Activated CD8-positive, alpha-beta memory T cell treated with anti-CD3 and anti-CD28 coated beads, Interleukin-2, amount 10 ng/mL, durations not matched to agents 7 days and 5 days (primary cell): ENCODE results near the gene HBA1. TPM values are rescaled to one million over a fixed set of nuclear protein-coding genes. Genes with fewer than 3 reads are reported as not detected.
"Not testable (repeated sequence)": the region's sequence is repeated elsewhere in the genome, so short reads cannot be mapped to it uniquely, and the experiment has no call there.

Source experiments
- ATAC-seq: fragments of 150-1000 bp; cut with Tn5 transposase; one replicate; pipeline ENCODE4 v1.10.0; 2021; ENCODE audit warnings: moderate library complexity
- CTCF ChIA-PET: fragments of 350-600 bp; sonication (Branson Sonifier 250); formaldehyde crosslinking; loops from one replicate; lab custom pipeline; 2021; ENCODE audit warnings: antibody characterized with exemption; lab: Charles Lee
- DNase-seq: peaks from one replicate; pipeline ENCODE4 v3.0.0-alpha.2; 2020
- H3K27ac Mint-ChIP-seq: one replicate; pipeline ENCODE4 v1.8.0; 2021; ENCODE audit warnings: mild to moderate bottlenecking, mixed read lengths
- H3K27me3 Mint-ChIP-seq: one replicate; pipeline ENCODE4 v1.8.0; 2021; ENCODE audit warnings: mixed read lengths
- H3K36me3 Mint-ChIP-seq: one replicate; pipeline ENCODE4 v1.8.0; 2021; ENCODE audit warnings: mild to moderate bottlenecking, mixed read lengths
- H3K4me1 Mint-ChIP-seq: one replicate; pipeline ENCODE4 v1.8.0; 2021; ENCODE audit warnings: mixed read lengths
- H3K4me3 Mint-ChIP-seq: one replicate; pipeline ENCODE4 v1.8.0; 2021; ENCODE audit warnings: mild to moderate bottlenecking, moderate library complexity, mixed read lengths
- H3K9me3 Mint-ChIP-seq: one replicate; pipeline ENCODE4 v1.8.0; 2022; ENCODE audit warnings: low read depth, mixed read lengths
- total RNA-seq, 2 experiments: library from RNA; stranded (reverse); gene quantifications; one replicate each; pipeline ENCODE4 v1.2.3, GENCODE V29; 2021

The HBA1 gene
- total RNA-seq, 2 experiments from 2014 or later: not detected

DNA sequence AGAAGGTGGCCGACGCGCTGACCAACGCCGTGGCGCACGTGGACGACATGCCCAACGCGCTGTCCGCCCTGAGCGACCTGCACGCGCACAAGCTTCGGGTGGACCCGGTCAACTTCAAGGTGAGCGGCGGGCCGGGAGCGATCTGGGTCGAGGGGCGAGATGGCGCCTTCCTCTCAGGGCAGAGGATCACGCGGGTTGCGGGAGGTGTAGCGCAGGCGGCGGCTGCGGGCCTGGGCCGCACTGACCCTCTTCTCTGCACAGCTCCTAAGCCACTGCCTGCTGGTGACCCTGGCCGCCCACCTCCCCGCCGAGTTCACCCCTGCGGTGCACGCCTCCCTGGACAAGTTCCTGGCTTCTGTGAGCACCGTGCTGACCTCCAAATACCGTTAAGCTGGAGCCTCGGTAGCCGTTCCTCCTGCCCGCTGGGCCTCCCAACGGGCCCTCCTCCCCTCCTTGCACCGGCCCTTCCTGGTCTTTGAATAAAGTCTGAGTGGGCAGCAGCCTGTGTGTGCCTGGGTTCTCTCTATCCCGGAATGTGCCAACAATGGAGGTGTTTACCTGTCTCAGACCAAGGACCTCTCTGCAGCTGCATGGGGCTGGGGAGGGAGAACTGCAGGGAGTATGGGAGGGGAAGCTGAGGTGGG is 3.1 kb upstream of the HBA1 start:
- H3K36me3 Mint-ChIP-seq, H3K27ac Mint-ChIP-seq, CTCF ChIA-PET, H3K9me3 Mint-ChIP-seq, DNase-seq, H3K4me3 Mint-ChIP-seq, H3K4me1 Mint-ChIP-seq, ATAC-seq: not testable (repeated sequence)
- peaks cover 71% of the 10 kb centered on the region for H3K27me3 Mint-ChIP-seq

DNA sequence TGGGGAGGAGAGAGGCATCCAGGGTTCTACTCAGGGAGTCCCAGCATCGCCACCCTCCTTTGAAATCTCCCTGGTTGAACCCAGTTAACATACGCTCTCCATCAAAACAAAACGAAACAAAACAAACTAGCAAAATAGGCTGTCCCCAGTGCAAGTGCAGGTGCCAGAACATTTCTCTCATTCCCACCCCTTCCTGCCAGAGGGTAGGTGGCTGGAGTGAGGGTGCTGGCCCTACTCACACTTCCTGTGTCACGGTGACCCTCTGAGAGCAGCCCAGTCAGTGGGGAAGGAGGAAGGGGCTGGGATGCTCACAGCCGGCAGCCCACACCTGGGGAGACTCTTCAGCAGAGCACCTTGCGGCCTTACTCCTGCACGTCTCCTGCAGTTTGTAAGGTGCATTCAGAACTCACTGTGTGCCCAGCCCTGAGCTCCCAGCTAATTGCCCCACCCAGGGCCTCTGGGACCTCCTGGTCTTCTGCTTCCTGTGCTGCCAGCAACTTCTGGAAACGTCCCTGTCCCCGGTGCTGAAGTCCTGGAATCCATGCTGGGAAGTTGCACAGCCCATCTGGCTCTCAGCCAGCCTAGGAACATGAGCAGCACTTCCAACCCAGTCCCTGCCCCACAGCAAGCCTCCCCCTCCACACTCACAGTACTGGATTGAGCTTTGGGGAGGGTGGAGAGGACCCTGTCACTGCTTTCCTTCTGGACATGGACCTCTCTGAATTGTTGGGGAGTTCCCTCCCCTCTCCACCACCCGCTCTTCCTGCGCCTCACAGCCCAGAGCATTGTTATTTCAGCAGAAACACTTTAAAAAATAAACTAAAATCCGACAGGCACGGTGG is 2.3 kb upstream of the HBA1 start:
- peaks cover 68% of the 10 kb centered on the region for H3K27me3 Mint-ChIP-seq
- CTCF ChIA-PET: interaction anchor here (1.5 to 1.6 kb wide), 2 partner anchors 56 to 67 kb away, joined by 3 to 7 read pairs; no protein-coding TSS in a partner anchor
- H3K4me1 Mint-ChIP-seq, ATAC-seq, H3K9me3 Mint-ChIP-seq, H3K4me3 Mint-ChIP-seq, H3K27ac Mint-ChIP-seq, H3K36me3 Mint-ChIP-seq, DNase-seq: not testable (repeated sequence)

DNA sequence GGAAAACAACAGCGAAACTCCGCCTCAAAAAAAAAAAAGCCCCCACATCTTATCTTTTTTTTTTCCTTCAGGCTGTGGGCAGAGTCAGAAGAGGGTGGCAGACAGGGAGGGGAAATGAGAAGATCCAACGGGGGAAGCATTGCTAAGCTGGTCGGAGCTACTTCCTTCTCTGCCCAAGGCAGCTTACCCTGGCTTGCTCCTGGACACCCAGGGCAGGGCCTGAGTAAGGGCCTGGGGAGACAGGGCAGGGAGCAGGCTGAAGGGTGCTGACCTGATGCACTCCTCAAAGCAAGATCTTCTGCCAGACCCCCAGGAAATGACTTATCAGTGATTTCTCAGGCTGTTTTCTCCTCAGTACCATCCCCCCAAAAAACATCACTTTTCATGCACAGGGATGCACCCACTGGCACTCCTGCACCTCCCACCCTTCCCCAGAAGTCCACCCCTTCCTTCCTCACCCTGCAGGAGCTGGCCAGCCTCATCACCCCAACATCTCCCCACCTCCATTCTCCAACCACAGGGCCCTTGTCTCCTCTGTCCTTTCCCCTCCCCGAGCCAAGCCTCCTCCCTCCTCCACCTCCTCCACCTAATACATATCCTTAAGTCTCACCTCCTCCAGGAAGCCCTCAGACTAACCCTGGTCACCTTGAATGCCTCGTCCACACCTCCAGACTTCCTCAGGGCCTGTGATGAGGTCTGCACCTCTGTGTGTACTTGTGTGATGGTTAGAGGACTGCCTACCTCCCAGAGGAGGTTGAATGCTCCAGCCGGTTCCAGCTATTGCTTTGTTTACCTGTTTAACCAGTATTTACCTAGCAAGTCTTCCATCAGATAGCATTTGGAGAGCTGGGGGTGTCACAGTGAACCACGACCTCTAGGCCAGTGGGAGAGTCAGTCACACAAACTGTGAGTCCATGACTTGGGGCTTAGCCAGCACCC is 1.2 kb upstream of the HBA1 start:
- peaks cover 67% of the 10 kb centered on the region for H3K27me3 Mint-ChIP-seq
- H3K4me1 Mint-ChIP-seq: peaks cover 10% of the 10 kb centered on the region
- DNase-seq (no peak), ATAC-seq (no peak)
- CTCF ChIA-PET: interaction anchor here (1.5 to 1.6 kb wide), 2 partner anchors 57 to 68 kb away, joined by 3 to 7 read pairs; no protein-coding TSS in a partner anchor
- no peak overlapping the region for H3K4me3 Mint-ChIP-seq
- H3K27ac Mint-ChIP-seq: no peak overlapping the region
- H3K36me3 Mint-ChIP-seq: no peaks in the 10 kb centered on the region
- no peaks in the 10 kb centered on the region for H3K9me3 Mint-ChIP-seq

DNA sequence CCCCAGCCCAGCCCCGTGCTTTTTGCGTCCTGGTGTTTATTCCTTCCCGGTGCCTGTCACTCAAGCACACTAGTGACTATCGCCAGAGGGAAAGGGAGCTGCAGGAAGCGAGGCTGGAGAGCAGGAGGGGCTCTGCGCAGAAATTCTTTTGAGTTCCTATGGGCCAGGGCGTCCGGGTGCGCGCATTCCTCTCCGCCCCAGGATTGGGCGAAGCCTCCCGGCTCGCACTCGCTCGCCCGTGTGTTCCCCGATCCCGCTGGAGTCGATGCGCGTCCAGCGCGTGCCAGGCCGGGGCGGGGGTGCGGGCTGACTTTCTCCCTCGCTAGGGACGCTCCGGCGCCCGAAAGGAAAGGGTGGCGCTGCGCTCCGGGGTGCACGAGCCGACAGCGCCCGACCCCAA is 474 bp upstream of the HBA1 start:
- DNase-seq, H3K27ac Mint-ChIP-seq, CTCF ChIA-PET, H3K4me3 Mint-ChIP-seq, H3K4me1 Mint-ChIP-seq, H3K9me3 Mint-ChIP-seq, H3K36me3 Mint-ChIP-seq, ATAC-seq: not testable (repeated sequence)
- H3K27me3 Mint-ChIP-seq: peaks cover 64% of the 10 kb centered on the region

DNA sequence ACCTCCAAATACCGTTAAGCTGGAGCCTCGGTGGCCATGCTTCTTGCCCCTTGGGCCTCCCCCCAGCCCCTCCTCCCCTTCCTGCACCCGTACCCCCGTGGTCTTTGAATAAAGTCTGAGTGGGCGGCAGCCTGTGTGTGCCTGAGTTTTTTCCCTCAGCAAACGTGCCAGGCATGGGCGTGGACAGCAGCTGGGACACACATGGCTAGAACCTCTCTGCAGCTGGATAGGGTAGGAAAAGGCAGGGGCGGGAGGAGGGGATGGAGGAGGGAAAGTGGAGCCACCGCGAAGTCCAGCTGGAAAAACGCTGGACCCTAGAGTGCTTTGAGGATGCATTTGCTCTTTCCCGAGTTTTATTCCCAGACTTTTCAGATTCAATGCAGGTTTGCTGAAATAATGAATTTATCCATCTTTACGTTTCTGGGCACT is 928 bp downstream of the HBA1 start:
- Mint-ChIP-seq H3K27ac (no peak overlapping the region), H3K36me3 (no peaks in the 10 kb centered on the region), H3K9me3 (no peaks in the 10 kb centered on the region), H3K27me3 (peaks cover 58% of the 10 kb centered on the region), H3K4me3 (no peak overlapping the region), H3K4me1 (peaks cover 11% of the 10 kb centered on the region)
- no peak for ATAC-seq
- CTCF ChIA-PET: interaction anchor here (1.3 kb wide), 1 partner anchor 70 kb away, joined by 5 read pairs; no protein-coding TSS in a partner anchor
- no peak for DNase-seq

DNA sequence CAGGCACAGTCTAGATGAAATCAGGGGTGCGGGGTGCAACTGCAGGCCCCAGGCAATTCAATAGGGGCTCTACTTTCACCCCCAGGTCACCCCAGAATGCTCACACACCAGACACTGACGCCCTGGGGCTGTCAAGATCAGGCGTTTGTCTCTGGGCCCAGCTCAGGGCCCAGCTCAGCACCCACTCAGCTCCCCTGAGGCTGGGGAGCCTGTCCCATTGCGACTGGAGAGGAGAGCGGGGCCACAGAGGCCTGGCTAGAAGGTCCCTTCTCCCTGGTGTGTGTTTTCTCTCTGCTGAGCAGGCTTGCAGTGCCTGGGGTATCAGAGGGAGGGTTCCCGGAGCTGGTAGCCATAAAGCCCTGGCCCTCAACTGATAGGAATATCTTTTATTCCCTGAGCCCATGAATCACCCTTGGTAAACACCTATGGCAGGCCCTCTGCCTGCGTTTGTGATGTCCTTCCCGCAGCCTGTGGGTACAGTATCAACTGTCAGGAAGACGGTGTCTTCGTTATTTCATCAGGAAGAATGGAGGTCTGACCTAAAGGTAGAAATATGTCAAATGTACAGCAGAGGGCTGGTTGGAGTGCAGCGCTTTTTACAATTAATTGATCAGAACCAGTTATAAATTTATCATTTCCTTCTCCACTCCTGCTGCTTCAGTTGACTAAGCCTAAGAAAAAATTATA is 1.6 kb downstream of the HBA1 start:
- ATAC-seq (no peak), DNase-seq (no peak)

DNA sequence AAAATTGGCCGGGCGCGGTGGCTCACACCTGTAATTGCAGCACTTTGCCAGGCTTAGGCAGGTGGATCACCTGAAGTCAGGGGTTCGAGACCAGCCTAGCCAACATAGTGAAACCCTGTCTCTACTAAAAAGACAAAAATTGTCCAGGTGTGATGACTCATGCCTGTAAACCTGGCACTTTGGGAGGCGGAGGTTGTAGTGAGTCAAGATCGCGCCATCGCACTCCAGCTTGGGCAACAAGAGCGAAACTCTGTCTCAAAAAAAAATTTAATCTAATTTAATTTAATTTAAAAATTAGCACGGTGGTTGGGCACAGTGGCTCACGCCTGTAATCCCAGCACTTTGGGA is 2.2 kb downstream of the HBA1 start:
- DNase-seq (no peak), ATAC-seq (no peak)
- H3K36me3 Mint-ChIP-seq: no peaks in the 10 kb centered on the region
- no peaks in the 10 kb centered on the region for H3K9me3 Mint-ChIP-seq
- H3K27me3 Mint-ChIP-seq: peaks cover 53% of the 10 kb centered on the region
- no peak overlapping the region for H3K4me3 Mint-ChIP-seq
- H3K4me1 Mint-ChIP-seq: peaks cover 7% of the 10 kb centered on the region
- CTCF ChIA-PET: no interaction called here
- no peak overlapping the region for H3K27ac Mint-ChIP-seq

More for the DNA sequence above, 1.6 kb downstream of the HBA1 start:
- H3K4me3 Mint-ChIP-seq: no peak overlapping the region
- no peaks in the 10 kb centered on the region for H3K36me3 Mint-ChIP-seq
- no peak overlapping the region for H3K27ac Mint-ChIP-seq
- H3K4me1 Mint-ChIP-seq: peaks cover 11% of the 10 kb centered on the region
- H3K9me3 Mint-ChIP-seq: no peaks in the 10 kb centered on the region
- CTCF ChIA-PET: interaction anchor here (1.3 kb wide), 1 partner anchor 71 kb away, joined by 5 read pairs; no protein-coding TSS in a partner anchor
- peaks cover 58% of the 10 kb centered on the region for H3K27me3 Mint-ChIP-seq

DNA sequence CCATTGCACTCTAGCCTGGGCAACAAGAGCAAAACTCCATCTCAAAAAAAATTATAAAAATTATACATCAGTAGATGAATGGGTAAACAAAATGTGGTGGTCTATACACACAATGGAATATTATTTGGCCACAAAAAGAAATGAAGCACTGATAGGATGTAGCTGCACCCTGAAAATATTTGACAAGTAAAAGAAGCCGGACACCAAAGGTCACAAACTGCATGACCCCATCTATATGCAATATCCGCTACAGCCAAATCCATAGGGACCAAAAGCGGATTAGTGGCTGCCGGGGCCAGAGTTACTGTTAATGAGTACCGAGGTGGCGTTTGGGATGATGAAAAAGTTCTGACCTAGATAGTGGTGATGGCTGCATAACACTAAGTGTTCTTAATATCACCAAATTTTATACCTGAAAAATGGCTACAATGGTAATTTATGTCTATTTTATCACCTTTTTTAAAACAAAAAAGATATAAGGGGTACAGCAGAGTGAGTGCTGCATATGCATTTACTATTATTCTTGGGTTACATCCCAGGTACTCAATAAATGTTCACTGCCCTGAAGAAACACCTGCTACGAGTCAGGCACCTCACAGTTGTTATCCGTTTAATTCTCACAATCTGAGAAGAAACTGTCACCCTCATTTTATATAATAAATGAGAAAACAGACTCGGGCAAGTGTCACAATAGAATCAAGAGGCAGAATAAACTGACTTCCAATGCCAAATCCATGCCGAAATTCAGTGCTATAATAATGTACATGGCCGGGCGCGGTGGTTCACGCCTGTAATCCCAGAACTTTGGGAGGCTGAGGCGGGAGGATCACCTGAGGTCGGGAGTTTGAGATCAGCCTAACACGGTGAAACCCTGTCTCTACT is 3.0 kb downstream of the HBA1 start:
- peaks cover 46% of the 10 kb centered on the region for H3K27me3 Mint-ChIP-seq
- H3K4me3 Mint-ChIP-seq: no peak overlapping the region
- CTCF ChIA-PET: interaction anchor here (1.0 to 4.5 kb wide), 3 partner anchors 9 to 83 kb away, joined by 3 to 39 read pairs (median 8); no protein-coding TSS in a partner anchor
- no peaks in the 10 kb centered on the region for H3K9me3 Mint-ChIP-seq
- H3K4me1 Mint-ChIP-seq: peaks cover 7% of the 10 kb centered on the region
- DNase-seq (no peak), ATAC-seq (no peak)
- no peak overlapping the region for H3K27ac Mint-ChIP-seq
- no peaks in the 10 kb centered on the region for H3K36me3 Mint-ChIP-seq

DNA sequence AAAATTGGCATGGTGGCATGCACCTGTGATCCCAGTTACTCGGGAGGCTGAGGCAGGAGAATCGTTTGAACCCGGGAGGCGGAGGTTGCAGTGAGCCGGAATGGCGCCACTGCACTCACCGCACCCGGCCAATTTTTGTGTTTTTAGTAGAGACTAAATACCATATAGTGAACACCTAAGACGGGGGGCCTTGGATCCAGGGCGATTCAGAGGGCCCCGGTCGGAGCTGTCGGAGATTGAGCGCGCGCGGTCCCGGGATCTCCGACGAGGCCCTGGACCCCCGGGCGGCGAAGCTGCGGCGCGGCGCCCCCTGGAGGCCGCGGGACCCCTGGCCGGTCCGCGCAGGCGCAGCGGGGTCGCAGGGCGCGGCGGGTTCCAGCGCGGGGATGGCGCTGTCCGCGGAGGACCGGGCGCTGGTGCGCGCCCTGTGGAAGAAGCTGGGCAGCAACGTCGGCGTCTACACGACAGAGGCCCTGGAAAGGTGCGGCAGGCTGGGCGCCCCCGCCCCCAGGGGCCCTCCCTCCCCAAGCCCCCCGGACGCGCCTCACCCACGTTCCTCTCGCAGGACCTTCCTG is 3.7 kb downstream of the HBA1 start, which contains the start of gene HBQ1:
Gene HBQ1, plus strand, starts transcription at position 359 of the 575 bp plus-strand sequence. Its CDS starts 28 bp downstream, at position 387.
- Mint-ChIP-seq H3K4me1 (peaks cover 7% of the 10 kb centered on the region), H3K36me3 (peaks cover 2% of the 10 kb centered on the region), H3K27me3 (peaks cover 39% of the 10 kb centered on the region), H3K27ac (no peak within 1 kb of the TSS), H3K9me3 (no peaks in the 10 kb centered on the region), H3K4me3 (no peak within 1 kb of the TSS)
- ATAC-seq: no peak
- no peak for DNase-seq
- CTCF ChIA-PET: interaction anchor here (0.7 to 4.5 kb wide), 8 partner anchors 9 to 175 kb away, joined by 3 to 39 read pairs (median 4); partner anchors contain the start of genes NPRL3, POLR3K and SNRNP25

DNA sequence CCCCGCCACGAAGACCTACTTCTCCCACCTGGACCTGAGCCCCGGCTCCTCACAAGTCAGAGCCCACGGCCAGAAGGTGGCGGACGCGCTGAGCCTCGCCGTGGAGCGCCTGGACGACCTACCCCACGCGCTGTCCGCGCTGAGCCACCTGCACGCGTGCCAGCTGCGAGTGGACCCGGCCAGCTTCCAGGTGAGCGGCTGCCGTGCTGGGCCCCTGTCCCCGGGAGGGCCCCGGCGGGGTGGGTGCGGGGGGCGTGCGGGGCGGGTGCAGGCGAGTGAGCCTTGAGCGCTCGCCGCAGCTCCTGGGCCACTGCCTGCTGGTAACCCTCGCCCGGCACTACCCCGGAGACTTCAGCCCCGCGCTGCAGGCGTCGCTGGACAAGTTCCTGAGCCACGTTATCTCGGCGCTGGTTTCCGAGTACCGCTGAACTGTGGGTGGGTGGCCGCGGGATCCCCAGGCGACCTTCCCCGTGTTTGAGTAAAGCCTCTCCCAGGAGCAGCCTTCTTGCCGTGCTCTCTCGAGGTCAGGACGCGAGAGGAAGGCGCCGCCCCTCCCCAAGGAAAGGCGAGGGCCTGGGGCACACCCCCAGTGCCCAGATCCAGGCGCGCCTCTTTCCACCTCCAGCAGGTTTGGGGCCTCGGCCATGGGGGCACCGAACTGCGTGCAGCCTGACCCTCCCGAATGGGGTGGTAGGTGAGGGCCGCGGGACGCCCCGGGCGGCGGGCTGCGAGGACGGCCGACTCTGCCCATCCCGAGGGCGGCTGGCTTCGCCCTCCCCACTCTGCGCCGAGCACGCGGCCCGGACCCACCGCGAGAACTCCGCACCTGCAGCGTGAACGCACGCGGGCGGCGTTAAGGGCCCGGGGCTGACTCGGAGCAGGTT is 4.4 kb downstream of the HBA1 start:
- Mint-ChIP-seq H3K36me3 (peaks cover 6% of the 10 kb centered on the region), H3K4me1 (peaks cover 7% of the 10 kb centered on the region), H3K4me3 (no peak overlapping the region), H3K27ac (no peak overlapping the region), H3K27me3 (peaks cover 31% of the 10 kb centered on the region), H3K9me3 (no peaks in the 10 kb centered on the region)
- CTCF ChIA-PET: interaction anchor here (0.7 to 4.5 kb wide), 18 partner anchors 10 to 181 kb away, joined by 3 to 39 read pairs (median 5); partner anchors contain the start of genes NPRL3, POLR3K and SNRNP25
- ATAC-seq: peak; percentile 86
- peak; percentile 85 for DNase-seq
